Panc1 (cell line): ENCODE data around the gene PADI1. TPM values are rescaled to one million over a fixed set of nuclear protein-coding genes. Genes with fewer than 3 reads are reported as not detected.

Source experiments
- ATAC-seq: fragments of 200-7000 bp; cut with Tn5 transposase; 2 replicates; pipeline ENCODE4 v1.9.1; 2020; ENCODE audit warnings: mild to moderate bottlenecking, moderate library complexity
- BruUV-seq: library from RNA; stranded (reverse); fragments of 400-500 nt; replicated peaks from 2 replicates; lab custom pipeline; 2021; lab: Mats Ljungman, UMichigan
- CTCF ChIA-PET: fragments of 300-600 bp; sonication (Branson Sonifier 250); formaldehyde crosslinking; loops from one replicate; lab custom pipeline; 2022; ENCODE audit warnings: antibody characterized with exemption; lab: Charles Lee
- POLR2A ChIA-PET: fragments of 300-600 bp; sonication (Branson Sonifier 250); formaldehyde crosslinking; loops from one replicate; lab custom pipeline; 2022; ENCODE audit warnings: antibody characterized with exemption; lab: Charles Lee
- DNase-seq: peaks from one replicate; pipeline ENCODE4 v3.0.0-alpha.2; 2010; ENCODE audit warnings: low read depth, low spot score
- H3K27ac ChIP-seq: 2 replicates; pipeline ENCODE4 v1.5.1; 2011; ENCODE audit warnings: mild to moderate bottlenecking, low read length, inconsistent platforms
- H3K27me3 ChIP-seq: fragments of 200-500 bp; sonication (Bioruptor generic); 2 replicates; pipeline ENCODE4 v1.6.0; 2014; ENCODE audit warnings: low read length, inconsistent platforms; ENCODE audit not compliant: control insufficient read depth, insufficient read depth
- H3K36me3 ChIP-seq: fragments of 200-500 bp; sonication (Bioruptor generic); 2 replicates; pipeline ENCODE4 v1.5.1; 2014; ENCODE audit warnings: inconsistent platforms, mild to moderate bottlenecking, low read length, moderate library complexity; ENCODE audit not compliant: control insufficient read depth, insufficient read depth
- H3K4me1 ChIP-seq: 2 replicates; pipeline ENCODE4 v1.5.1; 2011; ENCODE audit warnings: inconsistent platforms, mild to moderate bottlenecking, low read length, moderate library complexity; ENCODE audit not compliant: control insufficient read depth, insufficient read depth
- H3K4me3 ChIP-seq, 2 experiments: 2 replicates each; pipeline ENCODE4 v1.5.1; 2011 to 2012; ENCODE audit warnings: low read depth in 2 of 2, low read length in 2 of 2, mild to moderate bottlenecking in 2 of 2, inconsistent platforms in 1 of 2, moderate library complexity in 1 of 2
- H3K9me3 ChIP-seq: fragments of 200-500 bp; sonication (Bioruptor generic); 2 replicates; pipeline ENCODE4 v1.5.1; 2014; ENCODE audit warnings: low read depth, mild to moderate bottlenecking, inconsistent platforms, low read length, moderate library complexity; ENCODE audit not compliant: control insufficient read depth, insufficient read depth
- CTCF ChIP-seq: fragments of 450-650 bp; IDR thresholded peaks from 2 replicates; pipeline ENCODE4 v1.5.1; 2017; ENCODE audit warnings: mild to moderate bottlenecking
- POLR2AphosphoS5 ChIP-seq: IDR thresholded peaks from 2 replicates; pipeline ENCODE4 v1.6.1; 2012; ENCODE audit warnings: mild to moderate bottlenecking, low read depth, low read length, moderate library complexity
- REST ChIP-seq, 2 experiments: IDR thresholded peaks; 2 replicates each; pipeline ENCODE4 v1.6.1; 2011 to 2012; ENCODE audit warnings: low read depth in 2 of 2, control low read depth in 1 of 2, low read length in 1 of 2, mild to moderate bottlenecking in 1 of 2, moderate library complexity in 1 of 2; ENCODE audit not compliant: insufficient read depth in 1 of 2
- SIN3A ChIP-seq: IDR thresholded peaks from 2 replicates; pipeline ENCODE4 v1.6.1; 2012; ENCODE audit warnings: low read depth, mild to moderate bottlenecking, low read length, moderate library complexity, borderline replicate concordance; ENCODE audit not compliant: insufficient read depth
- TCF7L2 ChIP-seq: IDR thresholded peaks from 2 replicates; pipeline ENCODE4 v1.6.1; 2011; ENCODE audit warnings: mild to moderate bottlenecking, low read depth, low read length, inconsistent platforms
- in situ Hi-C: cut with HindIII; loops from 2 replicates; pipeline ENCODE4 v1.10.0; 2016; ENCODE audit warnings: low sequenced_read_pairs, low pct_unique_long_range_greater_than_20kb
- intact Hi-C: fragments of 100-400 bp; cut with micrococcal nuclease; formaldehyde crosslinking; loops from one replicate; pipeline ENCODE4 v1.10.0; 2022; ENCODE audit not compliant: unreplicated experiment
- total RNA-seq: library from RNA; stranded (reverse); gene quantifications from one replicate; pipeline ENCODE4 v1.2.1, GENCODE V29; 2021; ENCODE audit not compliant: unreplicated experiment

Gene PADI1
- total RNA-seq, 1 experiment from 2014 or later = 2.3 TPM

- ATAC-seq (peak; percentile 79), DNase-seq (no peak)
- Histone ChIP-seq H3K27me3 (no peaks in the 10 kb centered on the region), H3K9me3 (no peaks in the 10 kb centered on the region), H3K27ac (peak overlapping the region; percentile 59; the same call in 1 of the 2 replicates), H3K4me1 (no peaks in the 10 kb centered on the region), H3K4me3 (no peak overlapping the region), H3K36me3 (no peaks in the 10 kb centered on the region)
- intact Hi-C loops = no loop called here
- POLR2A ChIA-PET = interaction anchor here (0.7 kb wide), 1 partner anchor 35 kb away, joined by 4 read pairs; no protein-coding TSS in a partner anchor
- BruUV-seq = no TSS peak
- TF ChIP-seq CTCF (peak; percentile 94), SIN3A (no peak), REST (IDR thresholded peaks at IDR 0.05; ENCODE audit: insufficient read depth in 1 of 2, low read depth in 2 of 2, low read length in 1 of 2) (no peak)
- in situ Hi-C loops = no loop called here
- CTCF ChIA-PET = interaction anchor here (0.7 kb wide), 1 partner anchor 37 kb away, joined by 3 read pairs; no protein-coding TSS in a partner anchor
Observed at GRCh38 chr1:17274186-17275170, 69.5 kb downstream of the PADI1 start.

GRCh38 chr1:17276568-17276967 is 71.6 kb downstream of the PADI1 start:
- ChIA-PET CTCF (no interaction called here), POLR2A (no interaction called here)
- peak; percentile 45; the same call in 1 of the 2 replicates for ATAC-seq
- in situ Hi-C loops = no loop called here
- no peak for DNase-seq
- intact Hi-C loops = no loop called here
- Histone ChIP-seq H3K9me3 (no peaks in the 10 kb centered on the region), H3K27ac (no peak overlapping the region), H3K4me1 (no peaks in the 10 kb centered on the region), H3K27me3 (no peaks in the 10 kb centered on the region), H3K4me3 (no peak overlapping the region), H3K36me3 (no peaks in the 10 kb centered on the region)
- TF ChIP-seq REST (IDR thresholded peaks at IDR 0.05; ENCODE audit: insufficient read depth in 1 of 2, low read depth in 2 of 2, low read length in 1 of 2) = no peak
- no peak for TF ChIP-seq SIN3A
- no peak for TF ChIP-seq CTCF
- TF ChIP-seq POLR2AphosphoS5 = no peak
- no peak for TF ChIP-seq TCF7L2
- BruUV-seq = no TSS peak
